DOHH2 (cell line): Measurements from ENCODE around the gene ALPG.
"Not testable (repeated sequence)": the region's sequence is repeated elsewhere in the genome, so short reads cannot be mapped to it uniquely, and the experiment has no call there.

Source experiments
- H3F3A ChIP-seq: fragments of 200-600 bp; sonication (generic), shearing (Covaris generic); 2 replicates; pipeline ENCODE4 v1.6.0; 2016; ENCODE audit warnings: antibody characterized with exemption, mild to moderate bottlenecking; ENCODE audit not compliant: control insufficient read depth, insufficient read depth
- H3K27ac ChIP-seq: fragments of 200-600 bp; sonication (generic); 2 replicates; pipeline ENCODE4 v1.5.1; 2014; ENCODE audit warnings: low read depth, mild to moderate bottlenecking, low read length, moderate library complexity
- H3K27me3 ChIP-seq: fragments of 200-600 bp; sonication (generic); 2 replicates; pipeline ENCODE4 v1.6.1; 2014; ENCODE audit warnings: mild to moderate bottlenecking, low read length, mixed read lengths; ENCODE audit not compliant: control insufficient read depth
- H3K36me3 ChIP-seq: fragments of 200-600 bp; sonication (generic); 2 replicates; pipeline ENCODE4 v1.6.1; 2014; ENCODE audit warnings: mild to moderate bottlenecking, low read length, moderate library complexity, mixed read lengths; ENCODE audit not compliant: control insufficient read depth
- H3K4me1 ChIP-seq: fragments of 200-600 bp; sonication (generic); 2 replicates; pipeline ENCODE4 v1.6.1; 2014; ENCODE audit warnings: mild to moderate bottlenecking, low read length, mixed read lengths; ENCODE audit not compliant: control insufficient read depth
- H3K4me2 ChIP-seq: fragments of 200-600 bp; sonication (generic); 2 replicates; pipeline ENCODE4 v1.6.0; 2014; ENCODE audit warnings: mild to moderate bottlenecking, low read length, moderate library complexity
- H3K4me3 ChIP-seq: fragments of 200-600 bp; sonication (generic); 2 replicates; pipeline ENCODE4 v1.5.1; 2014; ENCODE audit warnings: mild to moderate bottlenecking, low read length, mixed read lengths
- H3K79me2 ChIP-seq: fragments of 200-600 bp; sonication (generic); 2 replicates; pipeline ENCODE4 v1.6.1; 2014; ENCODE audit warnings: mild to moderate bottlenecking, low read length, mixed read lengths; ENCODE audit not compliant: control insufficient read depth
- H3K9me2 ChIP-seq: fragments of 200-600 bp; sonication (generic); replicated peaks from 2 replicates; pipeline ENCODE4 v1.6.1; 2014; ENCODE audit warnings: mild to moderate bottlenecking, low read length, mixed read lengths; ENCODE audit not compliant: control insufficient read depth
- H3K9me3 ChIP-seq: fragments of 200-600 bp; sonication (generic); 2 replicates; pipeline ENCODE4 v1.6.1; 2014; ENCODE audit warnings: antibody characterized with exemption, low read length, mixed read lengths; ENCODE audit not compliant: control insufficient read depth, insufficient read depth
- H4K20me1 ChIP-seq: fragments of 200-600 bp; sonication (generic); 2 replicates; pipeline ENCODE4 v1.6.0; 2014; ENCODE audit warnings: low read depth, mild to moderate bottlenecking, antibody characterized with exemption, low read length, moderate library complexity; ENCODE audit not compliant: control insufficient read depth, insufficient read depth
- CTCF ChIP-seq: fragments of 200-600 bp; sonication (generic); IDR thresholded peaks from one replicate; pipeline ENCODE4 v1.5.1; 2014; ENCODE audit warnings: antibody characterized with exemption, mild to moderate bottlenecking, low read depth, low read length; ENCODE audit not compliant: poor library complexity, severe bottlenecking
- EZH2phosphoT487 ChIP-seq: fragments of 200-600 bp; sonication (generic); IDR thresholded peaks from 2 replicates; pipeline ENCODE4 v1.6.1; 2017; ENCODE audit warnings: borderline replicate concordance, mild to moderate bottlenecking, antibody characterized with exemption, low read length, moderate library complexity, mixed read lengths

Gene ALPG

GRCh38 chr2:232438951-232439757, 32.5 kb downstream of the ALPG start:
- H3K4me3 ChIP-seq, result no peak overlapping the region
- no peaks in the 10 kb centered on the region for H3K9me2 ChIP-seq
- H4K20me1 ChIP-seq, result no peaks in the 10 kb centered on the region
- peaks cover 2% of the 10 kb centered on the region; the same call in 1 of the 2 replicates for H3K4me1 ChIP-seq
- H3F3A ChIP-seq, result no peaks in the 10 kb centered on the region
- peak; percentile 49 for TF ChIP-seq CTCF
- TF ChIP-seq EZH2phosphoT487, result no peak
- H3K4me2 ChIP-seq, result no peak overlapping the region
- no peak overlapping the region for H3K27ac ChIP-seq
- H3K36me3 ChIP-seq, result no peaks in the 10 kb centered on the region
- no peaks in the 10 kb centered on the region for H3K9me3 ChIP-seq
- no peaks in the 10 kb centered on the region for H3K79me2 ChIP-seq
- no peaks in the 10 kb centered on the region for H3K27me3 ChIP-seq

- Histone ChIP-seq H3K9me2 (no peaks in the 10 kb centered on the region), H3K27me3 (no peaks in the 10 kb centered on the region), H3K9me3 (no peaks in the 10 kb centered on the region), H3K79me2 (no peaks in the 10 kb centered on the region), H3K4me1 (peaks cover 6% of the 10 kb centered on the region; the same call in 1 of the 2 replicates), H3K4me2 (no peak overlapping the region), H4K20me1 (no peaks in the 10 kb centered on the region), H3K27ac (no peak overlapping the region), H3K36me3 (no peaks in the 10 kb centered on the region), H3F3A (no peaks in the 10 kb centered on the region), H3K4me3 (no peak overlapping the region)
- TF ChIP-seq EZH2phosphoT487, result no peak
- peak; percentile 34 for TF ChIP-seq CTCF
Measured at GRCh38 chr2:232439758-232440135, 33.1 kb downstream of the ALPG start.

GRCh38 chr2:232440220-232441018, 33.8 kb downstream of the ALPG start:
- peak; percentile 92 for TF ChIP-seq CTCF
- H3K27me3 ChIP-seq, H3K4me1 ChIP-seq, H3K4me3 ChIP-seq, H3F3A ChIP-seq, H3K9me2 ChIP-seq, H3K36me3 ChIP-seq, H3K27ac ChIP-seq, H3K9me3 ChIP-seq, H3K79me2 ChIP-seq, H4K20me1 ChIP-seq, H3K4me2 ChIP-seq: not testable (repeated sequence)
